Measurements from ENCODE around the gene MTTP.

GRCh38 chr4:99617374-99617773 lies 42.8 kb downstream of the MTTP start:
- no peak for TF ChIP-seq CTCF (IDR thresholded peaks at IDR 0.05)
- no peak for TF ChIP-seq POLR2A (IDR thresholded peaks at IDR 0.05)
